ENCODE measurements around the gene ATP13A2. TPM values are rescaled to one million over a fixed set of nuclear protein-coding genes. Genes with fewer than 3 reads are reported as not detected.

ATP13A2 gene
- polyA plus RNA-seq, 4 donors: 14.6 to 33.7 (median 17.4) TPM

GRCh38 chr1:16978139-16978538 lies 33.6 kb downstream of the ATP13A2 start:
- peaks cover 0 to 4% (median 0%) of the 10 kb centered on the region in 3 donors for H3K27me3 ChIP-seq (ENCODE audit: control insufficient read depth in 3 of 3, insufficient read depth in 3 of 3, low read length in 3 of 3)
- peaks cover 0 to 36% (median 0%) of the 10 kb centered on the region in 3 donors for H3K4me1 ChIP-seq (ENCODE audit: control insufficient read depth in 3 of 3, insufficient read depth in 2 of 3, low read depth in 1 of 3, low read length in 2 of 3)
- FAIRE-seq (no peak), DNase-seq (peak; percentile 29 to 44)
- H3K4me3 ChIP-seq (ENCODE audit: low read depth in 1 of 3, low read length in 3 of 3): no peak overlapping the region
- H3K9me3 ChIP-seq (ENCODE audit: control insufficient read depth in 2 of 2, insufficient read depth in 1 of 2, low read depth in 1 of 2, low read length in 1 of 2): no peaks in the 10 kb centered on the region
- WGBS, 3 donors: 24 to 65% (median 37%) methylated on average over 4 of the region's 4 CpGs
- H3K27ac ChIP-seq (ENCODE audit: low read depth in 1 of 3, low read length in 2 of 3): peak overlapping the region in 2 of 3 donors; percentile 19 to 35
- peaks cover 0 to 42% (median 0%) of the 10 kb centered on the region in 3 donors for H3K36me3 ChIP-seq (ENCODE audit: control insufficient read depth in 3 of 3, insufficient read depth in 2 of 3, low read depth in 1 of 3, low read length in 3 of 3)

- Histone ChIP-seq H3K9me3 (ENCODE audit: control insufficient read depth in 2 of 2, insufficient read depth in 1 of 2, low read depth in 1 of 2, low read length in 1 of 2) (no peaks in the 10 kb centered on the region), H3K4me3 (ENCODE audit: low read depth in 1 of 3, low read length in 3 of 3) (no peak overlapping the region), H3K27me3 (ENCODE audit: control insufficient read depth in 3 of 3, insufficient read depth in 3 of 3, low read length in 3 of 3) (peaks cover 0 to 4% (median 0%) of the 10 kb centered on the region in 3 donors), H3K27ac (ENCODE audit: low read depth in 1 of 3, low read length in 2 of 3) (no peak overlapping the region), H3K36me3 (ENCODE audit: control insufficient read depth in 3 of 3, insufficient read depth in 2 of 3, low read depth in 1 of 3, low read length in 3 of 3) (peaks cover 0 to 49% (median 0%) of the 10 kb centered on the region in 3 donors), H3K4me1 (ENCODE audit: control insufficient read depth in 3 of 3, insufficient read depth in 2 of 3, low read depth in 1 of 3, low read length in 2 of 3) (peaks cover 0 to 34% (median 0%) of the 10 kb centered on the region in 3 donors)
- DNase-seq (no peak), FAIRE-seq (no peak)
- 93 to 98% (median 95%) methylated on average over 5 of the region's 5 CpGs for WGBS, 3 donors
These were observed 34.4 kb downstream of the ATP13A2 start for GRCh38 chr1:16977377-16977776.

GRCh38 chr1:16976966-16977365 lies 34.8 kb downstream of the ATP13A2 start:
- FAIRE-seq: no peak
- 83 to 88% (median 84%) methylated on average over 16 of the region's 16 CpGs for WGBS, 3 donors

GRCh38 chr1:16975838-16976237 lies 35.9 kb downstream of the ATP13A2 start:
- no peak for FAIRE-seq
- Histone ChIP-seq H3K27me3 (ENCODE audit: control insufficient read depth in 3 of 3, insufficient read depth in 3 of 3, low read length in 3 of 3) (no peaks in the 10 kb centered on the region), H3K4me1 (ENCODE audit: control insufficient read depth in 3 of 3, insufficient read depth in 2 of 3, low read depth in 1 of 3, low read length in 2 of 3) (peaks cover 0 to 32% (median 0%) of the 10 kb centered on the region in 3 donors), H3K36me3 (ENCODE audit: control insufficient read depth in 3 of 3, insufficient read depth in 2 of 3, low read depth in 1 of 3, low read length in 3 of 3) (peaks cover 0 to 62% (median 0%) of the 10 kb centered on the region in 3 donors), H3K9me3 (ENCODE audit: control insufficient read depth in 2 of 2, insufficient read depth in 1 of 2, low read depth in 1 of 2, low read length in 1 of 2) (no peaks in the 10 kb centered on the region), H3K4me3 (ENCODE audit: low read depth in 1 of 3, low read length in 3 of 3) (no peak overlapping the region), H3K27ac (ENCODE audit: low read depth in 1 of 3, low read length in 2 of 3) (no peak overlapping the region)
- no peak for DNase-seq
- WGBS, 3 donors: 83 to 85% (median 83%) methylated on average over 14 of the region's 14 CpGs

More at GRCh38 chr1:16976966-16977365, 34.8 kb downstream of the ATP13A2 start:
- Histone ChIP-seq H3K27me3 (ENCODE audit: control insufficient read depth in 3 of 3, insufficient read depth in 3 of 3, low read length in 3 of 3) (peaks cover 0 to 4% (median 0%) of the 10 kb centered on the region in 3 donors), H3K4me3 (ENCODE audit: low read depth in 1 of 3, low read length in 3 of 3) (no peak overlapping the region), H3K36me3 (ENCODE audit: control insufficient read depth in 3 of 3, insufficient read depth in 2 of 3, low read depth in 1 of 3, low read length in 3 of 3) (peaks cover 0 to 53% (median 0%) of the 10 kb centered on the region in 3 donors), H3K27ac (ENCODE audit: low read depth in 1 of 3, low read length in 2 of 3) (no peak overlapping the region), H3K4me1 (ENCODE audit: control insufficient read depth in 3 of 3, insufficient read depth in 2 of 3, low read depth in 1 of 3, low read length in 2 of 3) (peaks cover 0 to 34% (median 0%) of the 10 kb centered on the region in 3 donors), H3K9me3 (ENCODE audit: control insufficient read depth in 2 of 2, insufficient read depth in 1 of 2, low read depth in 1 of 2, low read length in 1 of 2) (no peaks in the 10 kb centered on the region)
- no peak for DNase-seq

GRCh38 chr1:16975211-16975610 lies 36.5 kb downstream of the ATP13A2 start:
- H3K4me1 ChIP-seq (ENCODE audit: control insufficient read depth in 3 of 3, insufficient read depth in 2 of 3, low read depth in 1 of 3, low read length in 2 of 3): peaks cover 0 to 29% (median 0%) of the 10 kb centered on the region in 3 donors
- DNase-seq (no peak), FAIRE-seq (no peak)
- peaks cover 0 to 68% (median 0%) of the 10 kb centered on the region in 3 donors for H3K36me3 ChIP-seq (ENCODE audit: control insufficient read depth in 3 of 3, insufficient read depth in 2 of 3, low read depth in 1 of 3, low read length in 3 of 3)
- no peak overlapping the region for H3K27ac ChIP-seq (ENCODE audit: low read depth in 1 of 3, low read length in 2 of 3)
- 79 to 89% (median 82%) methylated on average over 14 of the region's 14 CpGs for WGBS, 3 donors
- no peaks in the 10 kb centered on the region for H3K9me3 ChIP-seq (ENCODE audit: control insufficient read depth in 2 of 2, insufficient read depth in 1 of 2, low read depth in 1 of 2, low read length in 1 of 2)
- H3K4me3 ChIP-seq (ENCODE audit: low read depth in 1 of 3, low read length in 3 of 3): no peak overlapping the region
- no peaks in the 10 kb centered on the region for H3K27me3 ChIP-seq (ENCODE audit: control insufficient read depth in 3 of 3, insufficient read depth in 3 of 3, low read length in 3 of 3)

- Histone ChIP-seq H3K27ac (ENCODE audit: low read depth in 1 of 3, low read length in 2 of 3) (no peak overlapping the region), H3K36me3 (ENCODE audit: control insufficient read depth in 3 of 3, insufficient read depth in 2 of 3, low read depth in 1 of 3, low read length in 3 of 3) (peaks cover 0 to 76% (median 0%) of the 10 kb centered on the region in 3 donors), H3K27me3 (ENCODE audit: control insufficient read depth in 3 of 3, insufficient read depth in 3 of 3, low read length in 3 of 3) (no peaks in the 10 kb centered on the region), H3K4me3 (ENCODE audit: low read depth in 1 of 3, low read length in 3 of 3) (no peak overlapping the region), H3K4me1 (ENCODE audit: control insufficient read depth in 3 of 3, insufficient read depth in 2 of 3, low read depth in 1 of 3, low read length in 2 of 3) (peaks cover 0 to 14% (median 0%) of the 10 kb centered on the region in 3 donors), H3K9me3 (ENCODE audit: control insufficient read depth in 2 of 2, insufficient read depth in 1 of 2, low read depth in 1 of 2, low read length in 1 of 2) (no peaks in the 10 kb centered on the region)
- no peak for FAIRE-seq
- WGBS, 3 donors: 77 to 81% (median 77%) methylated on average over 9 of the region's 9 CpGs
- DNase-seq: no peak
These were observed 38.5 kb downstream of the ATP13A2 start for GRCh38 chr1:16973215-16973614.

- Histone ChIP-seq H3K9me3 (ENCODE audit: control insufficient read depth in 2 of 2, insufficient read depth in 1 of 2, low read depth in 1 of 2, low read length in 1 of 2) (no peaks in the 10 kb centered on the region), H3K27me3 (ENCODE audit: control insufficient read depth in 3 of 3, insufficient read depth in 3 of 3, low read length in 3 of 3) (no peaks in the 10 kb centered on the region), H3K4me1 (ENCODE audit: control insufficient read depth in 3 of 3, insufficient read depth in 2 of 3, low read depth in 1 of 3, low read length in 2 of 3) (peaks cover 0 to 11% (median 1%) of the 10 kb centered on the region in 3 donors), H3K27ac (ENCODE audit: low read depth in 1 of 3, low read length in 2 of 3) (no peak overlapping the region), H3K36me3 (ENCODE audit: control insufficient read depth in 3 of 3, insufficient read depth in 2 of 3, low read depth in 1 of 3, low read length in 3 of 3) (peaks cover 0 to 74% (median 0%) of the 10 kb centered on the region in 3 donors), H3K4me3 (ENCODE audit: low read depth in 1 of 3, low read length in 3 of 3) (no peak overlapping the region)
- 76 to 83% (median 78%) methylated on average over 11 of the region's 11 CpGs for WGBS, 3 donors
- no peak for FAIRE-seq
- no peak for DNase-seq
These were observed 39.4 kb downstream of the ATP13A2 start for GRCh38 chr1:16972189-16972895.

- Histone ChIP-seq H3K4me1 (ENCODE audit: control insufficient read depth in 3 of 3, insufficient read depth in 2 of 3, low read depth in 1 of 3, low read length in 2 of 3) (peaks cover 0 to 8% (median 2%) of the 10 kb centered on the region in 3 donors), H3K9me3 (ENCODE audit: control insufficient read depth in 2 of 2, insufficient read depth in 1 of 2, low read depth in 1 of 2, low read length in 1 of 2) (no peaks in the 10 kb centered on the region), H3K27me3 (ENCODE audit: control insufficient read depth in 3 of 3, insufficient read depth in 3 of 3, low read length in 3 of 3) (no peaks in the 10 kb centered on the region), H3K4me3 (ENCODE audit: low read depth in 1 of 3, low read length in 3 of 3) (no peak overlapping the region), H3K36me3 (ENCODE audit: control insufficient read depth in 3 of 3, insufficient read depth in 2 of 3, low read depth in 1 of 3, low read length in 3 of 3) (peaks cover 0 to 70% (median 0%) of the 10 kb centered on the region in 3 donors), H3K27ac (ENCODE audit: low read depth in 1 of 3, low read length in 2 of 3) (no peak overlapping the region)
- DNase-seq (peak; percentile 20 to 32), FAIRE-seq (no peak)
- WGBS, 3 donors: 25 to 65% (median 40%) methylated on average over 25 to 28 of the region's 28 CpGs
These were observed 40.2 kb downstream of the ATP13A2 start for GRCh38 chr1:16971341-16972188.

Measured in small intestine (tissue), 7 donors.